Keratinocyte (primary cell): ENCODE measurements around the gene SLC25A36.

Source experiments
- EZH2 ChIP-seq: IDR thresholded peaks from one replicate; pipeline ENCODE4 v1.6.1; 2012; ENCODE audit warnings: inconsistent platforms, mild to moderate bottlenecking, low read length, moderate library complexity
- TF ChIP-seq, protein P1 (sequence below), 3 experiments: IDR thresholded peaks in 1 of 3; conservative IDR thresholded peaks in 1 of 3; optimal IDR thresholded peaks in 1 of 3; 2 replicates in 2 of 3; 3 replicates in 1 of 3; pipeline versions ENCODE3 to v1.5.1; 2011; ENCODE audit warnings: low read length in 3 of 3, mild to moderate bottlenecking in 3 of 3, moderate library complexity in 2 of 3, control low read depth in 1 of 3, inconsistent platforms in 1 of 3; ENCODE audit not compliant: insufficient read depth in 2 of 3; ENCODE audit errors: extremely low read depth in 1 of 3

DNA sequence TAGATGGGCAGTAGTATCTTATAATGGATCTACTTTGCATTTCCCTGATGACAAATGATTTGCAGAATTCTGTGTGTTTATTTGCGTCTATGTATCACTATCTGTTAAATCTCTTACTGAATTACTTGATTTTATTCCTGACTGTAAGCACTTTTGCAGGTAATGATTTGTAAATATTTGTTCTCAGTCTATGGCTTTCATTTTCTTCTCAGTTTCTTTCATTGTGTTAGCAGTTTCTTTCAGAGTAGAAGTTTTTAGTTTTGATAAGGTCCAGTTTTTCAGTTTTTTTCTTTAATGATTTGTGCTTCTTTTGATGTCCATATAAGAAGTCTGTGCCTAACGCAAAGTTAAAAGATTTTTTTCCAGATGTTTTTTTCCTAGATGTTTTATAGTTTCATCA lies 12.9 kb downstream of the SLC25A36 start:
- no peak for TF ChIP-seq EZH2
- TF ChIP-seq, protein P1, sequence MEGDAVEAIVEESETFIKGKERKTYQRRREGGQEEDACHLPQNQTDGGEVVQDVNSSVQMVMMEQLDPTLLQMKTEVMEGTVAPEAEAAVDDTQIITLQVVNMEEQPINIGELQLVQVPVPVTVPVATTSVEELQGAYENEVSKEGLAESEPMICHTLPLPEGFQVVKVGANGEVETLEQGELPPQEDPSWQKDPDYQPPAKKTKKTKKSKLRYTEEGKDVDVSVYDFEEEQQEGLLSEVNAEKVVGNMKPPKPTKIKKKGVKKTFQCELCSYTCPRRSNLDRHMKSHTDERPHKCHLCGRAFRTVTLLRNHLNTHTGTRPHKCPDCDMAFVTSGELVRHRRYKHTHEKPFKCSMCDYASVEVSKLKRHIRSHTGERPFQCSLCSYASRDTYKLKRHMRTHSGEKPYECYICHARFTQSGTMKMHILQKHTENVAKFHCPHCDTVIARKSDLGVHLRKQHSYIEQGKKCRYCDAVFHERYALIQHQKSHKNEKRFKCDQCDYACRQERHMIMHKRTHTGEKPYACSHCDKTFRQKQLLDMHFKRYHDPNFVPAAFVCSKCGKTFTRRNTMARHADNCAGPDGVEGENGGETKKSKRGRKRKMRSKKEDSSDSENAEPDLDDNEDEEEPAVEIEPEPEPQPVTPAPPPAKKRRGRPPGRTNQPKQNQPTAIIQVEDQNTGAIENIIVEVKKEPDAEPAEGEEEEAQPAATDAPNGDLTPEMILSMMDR (optimal IDR thresholded peaks at IDR 0.05 in 1 of 3, IDR thresholded peaks at IDR 0.05 in 1 of 3, conservative IDR thresholded peaks at IDR 0.05 in 1 of 3; ENCODE audit: extremely low read depth in 1 of 3, insufficient read depth in 2 of 3, low read length in 3 of 3) = no peak
